Measurements from ENCODE around the gene PNLIP.

Gene PNLIP

GRCh38 chr10:116574797-116575196 lies 29.1 kb downstream of the PNLIP start:
- FAIRE-seq, result no peak
- DNase-seq (ENCODE audit: low spot score), result no peak

GRCh38 chr10:116587878-116588591 lies 42.3 kb downstream of the PNLIP start:
- DNase-seq (ENCODE audit: low spot score) (no peak), FAIRE-seq (no peak)

- DNase-seq (ENCODE audit: low spot score), result no peak
- no peak for FAIRE-seq
These were observed 43.3 kb downstream of the PNLIP start for GRCh38 chr10:116588995-116589394.

GRCh38 chr10:116589926-116590325 lies 44.2 kb downstream of the PNLIP start:
- DNase-seq (ENCODE audit: low spot score) (no peak), FAIRE-seq (no peak)

- no peak for FAIRE-seq
These were observed 45.1 kb downstream of the PNLIP start, which contains the start of gene PNLIPRP1 for GRCh38 chr10:116590590-116591444. TSS of gene PNLIPRP1 (plus strand) at chr10:116590959. CDS start at chr10:116591130, 171 bp downstream.

GRCh38 chr10:116593139-116593740 lies 47.5 kb downstream of the PNLIP start:
- no peak for FAIRE-seq

More at GRCh38 chr10:116590590-116591444, 45.1 kb downstream of the PNLIP start, which contains the start of gene PNLIPRP1:
- DNase-seq (ENCODE audit: low spot score), result no peak

GRCh38 chr10:116594525-116595035 lies 48.8 kb downstream of the PNLIP start:
- FAIRE-seq (no peak), DNase-seq (ENCODE audit: low spot score) (no peak)

More at GRCh38 chr10:116593139-116593740, 47.5 kb downstream of the PNLIP start:
- no peak for DNase-seq (ENCODE audit: low spot score)

- DNase-seq (ENCODE audit: low spot score), result no peak
- no peak for FAIRE-seq
These were observed 50.3 kb downstream of the PNLIP start for GRCh38 chr10:116596062-116596461.

- FAIRE-seq (no peak), DNase-seq (ENCODE audit: low spot score) (no peak)
These were observed 51.8 kb downstream of the PNLIP start for GRCh38 chr10:116597543-116597942.

GRCh38 chr10:116598329-116598728 lies 52.6 kb downstream of the PNLIP start:
- DNase-seq (ENCODE audit: low spot score) (no peak), FAIRE-seq (no peak)

- FAIRE-seq (no peak), DNase-seq (ENCODE audit: low spot score) (no peak)
These were observed 54.3 kb downstream of the PNLIP start for GRCh38 chr10:116599991-116600390.

GRCh38 chr10:116602648-116603400 lies 57.1 kb downstream of the PNLIP start:
- peak; percentile 5 for FAIRE-seq
- no peak for DNase-seq (ENCODE audit: low spot score)

- no peak for FAIRE-seq
- no peak for DNase-seq (ENCODE audit: low spot score)
These were observed 60.3 kb downstream of the PNLIP start for GRCh38 chr10:116606061-116606483.

- no peak for DNase-seq (ENCODE audit: low spot score)
- FAIRE-seq, result no peak
These were observed 61.6 kb downstream of the PNLIP start for GRCh38 chr10:116607336-116607735.

GRCh38 chr10:116608686-116609594 lies 63.2 kb downstream of the PNLIP start:
- no peak for DNase-seq (ENCODE audit: low spot score)
- no peak for FAIRE-seq

GRCh38 chr10:116610443-116611152 lies 64.9 kb downstream of the PNLIP start:
- DNase-seq (ENCODE audit: low spot score), result no peak

GRCh38 chr10:116611153-116611545 lies 65.4 kb downstream of the PNLIP start:
- no peak for DNase-seq (ENCODE audit: low spot score)
- FAIRE-seq, result no peak

More at GRCh38 chr10:116610443-116611152, 64.9 kb downstream of the PNLIP start:
- FAIRE-seq, result no peak

GRCh38 chr10:116612107-116612769 lies 66.5 kb downstream of the PNLIP start:
- no peak for FAIRE-seq

GRCh38 chr10:116613471-116613870 lies 67.7 kb downstream of the PNLIP start:
- no peak for FAIRE-seq
- no peak for DNase-seq (ENCODE audit: low spot score)

More at GRCh38 chr10:116612107-116612769, 66.5 kb downstream of the PNLIP start:
- DNase-seq (ENCODE audit: low spot score), result no peak
